Mesendoderm (in vitro differentiated cells): ENCODE data around the gene ZNF280B.

Source experiments
- DNase-seq: peaks from one replicate; pipeline ENCODE4 v3.0.0; 2013
- H2AK5ac ChIP-seq: 2 replicates; pipeline ENCODE4 v1.6.1; 2013; ENCODE audit warnings: low read length, inconsistent platforms
- H2BK120ac ChIP-seq: 2 replicates; pipeline ENCODE4 v1.6.1; 2013; ENCODE audit warnings: low read depth, mild to moderate bottlenecking, low read length, moderate library complexity, mixed read lengths
- H2BK15ac ChIP-seq: replicated peaks from 2 replicates; pipeline ENCODE4 v1.6.1; 2013; ENCODE audit warnings: low read depth, mild to moderate bottlenecking, moderate library complexity
- H2BK5ac ChIP-seq: 2 replicates; pipeline ENCODE4 v1.6.1; 2013; ENCODE audit warnings: low read length, inconsistent platforms
- H3K18ac ChIP-seq: 2 replicates; pipeline ENCODE4 v1.6.1; 2013; ENCODE audit warnings: mild to moderate bottlenecking, low read length, mixed read lengths
- H3K23ac ChIP-seq: one replicate; pipeline ENCODE4 v1.6.1; 2013; ENCODE audit warnings: low read length
- H3K27ac ChIP-seq: 2 replicates; pipeline ENCODE4 v1.5.1; 2013; ENCODE audit warnings: low read depth, mild to moderate bottlenecking, inconsistent platforms, low read length, moderate library complexity
- H3K27me3 ChIP-seq: 2 replicates; pipeline ENCODE4 v1.6.1; 2013; ENCODE audit warnings: low read length, control low read depth, mild to moderate bottlenecking, inconsistent platforms; ENCODE audit not compliant: insufficient read depth, poor library complexity
- H3K36me3 ChIP-seq: 2 replicates; pipeline ENCODE4 v1.6.1; 2013; ENCODE audit warnings: low read length, inconsistent platforms; ENCODE audit not compliant: control insufficient read depth, insufficient read depth
- H3K4ac ChIP-seq: one replicate; pipeline ENCODE4 v1.6.1; 2013; ENCODE audit warnings: low read depth, mild to moderate bottlenecking, low read length, moderate library complexity
- H3K4me1 ChIP-seq: 2 replicates; pipeline ENCODE4 v1.6.1; 2013; ENCODE audit warnings: low read depth, low read length, inconsistent platforms; ENCODE audit not compliant: control insufficient read depth
- H3K4me2 ChIP-seq: 2 replicates; pipeline ENCODE4 v1.6.1; 2013; ENCODE audit warnings: low read length
- H3K4me3 ChIP-seq: 2 replicates; pipeline ENCODE4 v1.5.1; 2013; ENCODE audit warnings: mild to moderate bottlenecking, low read length
- H3K56ac ChIP-seq: one replicate; pipeline ENCODE4 v1.6.1; 2013; ENCODE audit warnings: low read length
- H3K79me1 ChIP-seq: 2 replicates; pipeline ENCODE4 v1.6.1; 2013; ENCODE audit warnings: low read length, inconsistent platforms
- H3K79me2 ChIP-seq: 2 replicates; pipeline ENCODE4 v1.6.1; 2013; ENCODE audit warnings: mild to moderate bottlenecking, low read length; ENCODE audit not compliant: control insufficient read depth, insufficient read depth
- H3K9ac ChIP-seq: 2 replicates; pipeline ENCODE4 v1.6.1; 2013; ENCODE audit warnings: low read length, inconsistent platforms
- H4K5ac ChIP-seq: one replicate; pipeline ENCODE4 v1.6.1; 2013; ENCODE audit warnings: low read length
- H4K8ac ChIP-seq: one replicate; pipeline ENCODE4 v1.6.1; 2013; ENCODE audit warnings: low read depth, mild to moderate bottlenecking, control low read depth, low read length, moderate library complexity
- WGBS: extraction: QIAGEN DNeasy Blood & Tissue Kit; methylation state at CpG from one replicate; pipeline ENCODE4 v1.1.7; 2013; ENCODE audit warnings: low lambda C conversion rate, missing lambda C conversion rate; ENCODE audit not compliant: insufficient coverage; ENCODE audit errors: extremely low coverage; 5-methylcytosine and 5-hydroxymethylcytosine counted together

ZNF280B gene

GRCh38 chr22:22548317-22548716, 39.8 kb upstream of the ZNF280B start:
- H2BK15ac ChIP-seq, result no peak overlapping the region
- H3K23ac ChIP-seq, result no peak overlapping the region
- no peak overlapping the region for H3K4me3 ChIP-seq
- no peak overlapping the region for H2BK5ac ChIP-seq
- H3K4me1 ChIP-seq, result no peaks in the 10 kb centered on the region
- DNase-seq, result no peak
- H3K9ac ChIP-seq, result no peak overlapping the region
- no peak overlapping the region for H3K56ac ChIP-seq
- H4K8ac ChIP-seq, result no peak overlapping the region
- no peaks in the 10 kb centered on the region for H3K36me3 ChIP-seq
- H2BK120ac ChIP-seq, result no peak overlapping the region
- H4K5ac ChIP-seq, result no peak overlapping the region
- no peak overlapping the region for H3K4me2 ChIP-seq
- H3K79me1 ChIP-seq, result no peaks in the 10 kb centered on the region
- no CpG with 5 or more reads among the region's 9 CpGs for WGBS
- H3K79me2 ChIP-seq, result no peaks in the 10 kb centered on the region
- no peak overlapping the region for H2AK5ac ChIP-seq
- no peak overlapping the region for H3K27ac ChIP-seq
- H3K18ac ChIP-seq, result no peak overlapping the region
- H3K4ac ChIP-seq, result no peak overlapping the region
- H3K27me3 ChIP-seq, result no peaks in the 10 kb centered on the region

DNA sequence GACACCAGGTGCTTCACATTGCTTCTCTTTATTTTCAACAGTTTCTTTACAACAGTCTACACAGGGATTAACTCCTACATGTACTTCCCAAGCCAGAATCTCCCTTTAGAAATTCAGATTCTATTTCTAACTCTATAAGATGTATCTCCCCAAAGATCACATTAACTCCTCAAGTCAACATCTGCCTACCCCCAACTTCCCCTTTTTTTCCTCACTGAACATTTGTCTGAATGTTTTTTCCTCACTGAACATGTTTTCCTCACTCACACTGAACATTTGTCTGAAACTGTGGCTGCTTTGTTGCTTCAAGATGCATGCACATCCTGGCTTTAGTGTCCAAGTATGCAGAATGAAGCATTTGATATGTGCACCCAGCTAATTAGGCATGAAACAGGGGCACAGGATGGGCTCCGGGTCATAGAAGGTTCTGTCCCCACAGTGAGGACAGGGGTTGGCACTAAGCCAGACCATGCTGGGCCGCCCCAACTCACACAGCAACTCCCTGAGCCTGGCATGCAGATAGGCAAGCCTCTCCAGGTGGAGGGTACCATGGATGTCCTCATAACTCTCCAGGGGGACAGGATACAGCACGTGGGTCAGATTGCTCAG, 39.3 kb upstream of the ZNF280B start:
- Histone ChIP-seq H2BK15ac (no peak overlapping the region), H3K4ac (no peak overlapping the region)
- WGBS, result no CpG with 5 or more reads among the region's 3 CpGs

DNA sequence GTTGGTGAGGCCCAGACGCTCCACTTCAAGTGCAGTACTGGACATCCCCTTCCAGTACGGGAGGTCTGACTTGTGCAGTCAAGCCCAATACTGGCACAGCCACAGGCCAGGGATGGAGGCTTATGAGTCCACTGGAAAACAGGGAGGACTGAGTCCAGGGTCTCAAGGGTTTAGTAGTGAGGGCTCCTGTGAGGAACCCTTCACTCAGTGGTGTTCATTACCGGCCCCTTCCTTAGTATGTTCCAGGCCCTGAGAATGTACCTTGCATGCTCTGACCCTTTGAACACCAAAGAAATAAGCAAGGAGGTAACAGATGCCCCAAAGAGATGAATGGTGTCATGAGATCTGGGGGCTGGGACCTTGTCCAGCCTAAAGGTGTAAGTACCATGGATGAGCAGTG, 38.7 kb upstream of the ZNF280B start:
- H3K4me3 ChIP-seq, result no peak overlapping the region
- H3K23ac ChIP-seq, result no peak overlapping the region
- H3K79me1 ChIP-seq, result no peaks in the 10 kb centered on the region
- no peak for DNase-seq
- no peak overlapping the region for H4K5ac ChIP-seq
- no peaks in the 10 kb centered on the region for H3K4me1 ChIP-seq
- no peak overlapping the region for H3K27ac ChIP-seq
- H3K56ac ChIP-seq, result no peak overlapping the region
- H2BK5ac ChIP-seq, result no peak overlapping the region
- no peak overlapping the region for H3K4ac ChIP-seq
- H3K18ac ChIP-seq, result no peak overlapping the region
- H3K79me2 ChIP-seq, result no peaks in the 10 kb centered on the region
- H4K8ac ChIP-seq, result no peak overlapping the region
- no peak overlapping the region for H3K4me2 ChIP-seq
- H2BK120ac ChIP-seq, result no peak overlapping the region
- no peak overlapping the region for H2AK5ac ChIP-seq
- H3K36me3 ChIP-seq, result no peaks in the 10 kb centered on the region
- H3K27me3 ChIP-seq, result no peaks in the 10 kb centered on the region
- no peak overlapping the region for H3K9ac ChIP-seq
- no CpG with 5 or more reads among the region's 3 CpGs for WGBS
- no peak overlapping the region for H2BK15ac ChIP-seq

More for the DNA sequence above, 39.3 kb upstream of the ZNF280B start:
- Histone ChIP-seq H4K8ac (no peak overlapping the region), H3K9ac (no peak overlapping the region), H3K56ac (no peak overlapping the region), H3K27me3 (no peaks in the 10 kb centered on the region), H2BK5ac (no peak overlapping the region), H3K18ac (no peak overlapping the region), H4K5ac (no peak overlapping the region), H3K23ac (no peak overlapping the region), H3K4me1 (no peaks in the 10 kb centered on the region), H2BK120ac (no peak overlapping the region), H3K4me2 (no peak overlapping the region), H3K27ac (no peak overlapping the region), H2AK5ac (no peak overlapping the region), H3K36me3 (no peaks in the 10 kb centered on the region), H3K4me3 (no peak overlapping the region), H3K79me1 (no peaks in the 10 kb centered on the region), H3K79me2 (no peaks in the 10 kb centered on the region)
- DNase-seq, result no peak

DNA sequence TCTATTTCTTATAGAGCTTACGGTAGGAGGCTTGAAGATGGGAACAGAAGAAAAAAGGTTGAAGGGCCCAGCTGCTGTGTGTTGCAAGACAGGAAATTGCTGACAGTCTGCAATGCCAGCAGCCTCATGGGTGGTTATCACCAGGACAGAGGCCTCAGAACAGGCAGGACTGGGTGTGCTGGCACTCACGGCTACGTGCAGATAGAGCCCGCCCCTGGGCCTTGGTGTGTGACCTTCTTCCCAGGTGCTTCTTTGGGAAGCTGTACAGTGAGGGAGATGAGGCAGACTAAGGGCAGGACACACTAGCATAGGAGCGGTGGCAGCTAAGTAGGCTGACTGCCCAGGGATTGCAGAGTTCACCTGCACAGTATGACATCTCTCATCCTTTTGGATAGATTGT, 37.9 kb upstream of the ZNF280B start:
- H3K23ac ChIP-seq, result no peak overlapping the region
- no peak overlapping the region for H3K4me2 ChIP-seq
- no peak overlapping the region for H2BK120ac ChIP-seq
- no peaks in the 10 kb centered on the region for H3K79me2 ChIP-seq
- H2BK15ac ChIP-seq, result no peak overlapping the region
- H3K9ac ChIP-seq, result no peak overlapping the region
- no peak for DNase-seq
- H2BK5ac ChIP-seq, result no peak overlapping the region
- H3K79me1 ChIP-seq, result no peaks in the 10 kb centered on the region
- H3K56ac ChIP-seq, result no peak overlapping the region
- no peaks in the 10 kb centered on the region for H3K27me3 ChIP-seq
- H3K36me3 ChIP-seq, result no peaks in the 10 kb centered on the region
- H3K4me3 ChIP-seq, result no peak overlapping the region
- no peaks in the 10 kb centered on the region for H3K4me1 ChIP-seq
- no peak overlapping the region for H4K8ac ChIP-seq
- no peak overlapping the region for H3K4ac ChIP-seq
- H3K27ac ChIP-seq, result no peak overlapping the region
- no peak overlapping the region for H3K18ac ChIP-seq
- no CpG with 5 or more reads among the region's 5 CpGs for WGBS
- no peak overlapping the region for H2AK5ac ChIP-seq
- H4K5ac ChIP-seq, result no peak overlapping the region

DNA sequence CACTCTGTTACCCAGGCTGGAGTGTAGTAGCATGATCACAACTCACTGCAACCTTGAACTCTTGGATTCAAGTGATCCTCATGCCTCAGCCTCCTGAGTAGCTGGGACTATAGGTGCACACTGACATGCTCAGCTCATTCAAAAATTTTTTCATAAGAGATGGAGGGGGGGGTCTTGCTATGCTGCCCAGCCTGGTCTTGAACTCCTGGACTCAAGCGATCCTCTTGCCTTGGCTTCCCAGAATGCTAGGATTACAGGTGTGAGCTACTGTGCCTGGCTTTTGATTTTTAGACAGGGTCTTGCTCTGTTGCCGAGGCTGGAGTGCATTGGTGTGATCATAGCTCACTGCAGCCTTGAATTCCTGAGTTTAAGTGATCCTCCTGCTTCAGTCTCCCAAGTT, 36.5 kb upstream of the ZNF280B start:
- no peak overlapping the region for H2BK5ac ChIP-seq
- H3K36me3 ChIP-seq, result no peaks in the 10 kb centered on the region
- H3K4ac ChIP-seq, result no peak overlapping the region
- H4K8ac ChIP-seq, result no peak overlapping the region
- no peak overlapping the region for H3K9ac ChIP-seq
- no CpG with 5 or more reads among the region's 2 CpGs for WGBS
- no peak overlapping the region for H3K23ac ChIP-seq
- DNase-seq, result no peak
- H3K4me2 ChIP-seq, result no peak overlapping the region
- H3K79me2 ChIP-seq, result no peaks in the 10 kb centered on the region
- no peaks in the 10 kb centered on the region for H3K4me1 ChIP-seq
- H3K4me3 ChIP-seq, result no peak overlapping the region
- H2BK120ac ChIP-seq, result no peak overlapping the region
- no peak overlapping the region for H2BK15ac ChIP-seq
- H3K27ac ChIP-seq, result no peak overlapping the region
- H4K5ac ChIP-seq, result no peak overlapping the region
- H3K27me3 ChIP-seq, result no peaks in the 10 kb centered on the region
- no peaks in the 10 kb centered on the region for H3K79me1 ChIP-seq
- no peak overlapping the region for H3K18ac ChIP-seq
- H3K56ac ChIP-seq, result no peak overlapping the region
- no peak overlapping the region for H2AK5ac ChIP-seq
